GM12878 (cell line): ENCODE measurements around the gene PDSS2.

Experiments
- CHD1 ChIP-seq: IDR thresholded peaks from 2 replicates; pipeline ENCODE4 v1.6.1; 2012; ENCODE audit warnings: low read depth, low read length, improper control_type of control experiment
- ETV6 ChIP-seq, 2 experiments: fragments of 450-650 bp in 1 of 2; IDR thresholded peaks in 1 of 2; conservative IDR thresholded peaks in 1 of 2; 2 replicates each; pipeline ENCODE4 v1.6.1; 2014; ENCODE audit warnings: antibody characterized with exemption in 1 of 2, borderline replicate concordance in 1 of 2, low read depth in 1 of 2, mild to moderate bottlenecking in 1 of 2, moderate library complexity in 1 of 2
- ZNF24 ChIP-seq: fragments of 450-650 bp; IDR thresholded peaks from 2 replicates; pipeline ENCODE4 v1.6.1; 2017; ENCODE audit warnings: antibody characterized with exemption, mild to moderate bottlenecking
- TF ChIP-seq, protein P1 (sequence below), 3 experiments: IDR thresholded peaks in 2 of 3; conservative IDR thresholded peaks in 1 of 3; 2 replicates each; pipeline ENCODE4 v1.5.1; 2011; ENCODE audit warnings: low read depth in 3 of 3, low read length in 3 of 3, mild to moderate bottlenecking in 3 of 3, control low read depth in 2 of 3, moderate library complexity in 2 of 3, inconsistent platforms in 1 of 3, mixed read lengths in 1 of 3; ENCODE audit not compliant: control insufficient read depth in 2 of 3, insufficient read depth in 1 of 3; ENCODE audit errors: extremely low read depth in 1 of 3
- TF ChIP-seq, protein P2 (sequence below): fragments of 450-650 bp; conservative IDR thresholded peaks from 2 replicates; pipeline ENCODE4 v1.6.1; 2017; ENCODE audit warnings: mild to moderate bottlenecking, moderate library complexity

DNA sequence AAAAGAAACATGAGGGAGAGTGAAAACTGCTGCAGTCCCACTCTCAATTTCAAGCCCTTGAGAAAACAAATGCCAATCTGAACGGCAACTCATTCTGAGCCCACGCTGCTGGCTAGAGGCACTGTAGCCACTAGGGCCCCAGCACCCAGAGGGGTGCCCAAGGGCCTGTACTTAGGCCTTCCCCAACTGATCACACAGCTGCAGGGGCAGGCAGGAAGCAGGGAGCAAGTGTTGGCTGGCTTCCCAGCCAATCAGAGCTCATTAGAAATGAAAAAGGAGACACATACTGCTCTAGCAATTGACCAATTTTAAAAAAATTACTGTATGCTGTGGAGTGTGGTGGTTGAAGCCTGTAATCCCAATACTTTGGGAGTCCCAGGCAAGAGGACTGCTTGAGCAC, 340.4 kb downstream of the PDSS2 start:
- TF ChIP-seq ETV6 (conservative IDR thresholded peaks at IDR 0.05 in 1 of 2, IDR thresholded peaks at IDR 0.05 in 1 of 2; ENCODE audit: borderline replicate concordance in 1 of 2, low read depth in 1 of 2): no peak
- TF ChIP-seq, protein P1, sequence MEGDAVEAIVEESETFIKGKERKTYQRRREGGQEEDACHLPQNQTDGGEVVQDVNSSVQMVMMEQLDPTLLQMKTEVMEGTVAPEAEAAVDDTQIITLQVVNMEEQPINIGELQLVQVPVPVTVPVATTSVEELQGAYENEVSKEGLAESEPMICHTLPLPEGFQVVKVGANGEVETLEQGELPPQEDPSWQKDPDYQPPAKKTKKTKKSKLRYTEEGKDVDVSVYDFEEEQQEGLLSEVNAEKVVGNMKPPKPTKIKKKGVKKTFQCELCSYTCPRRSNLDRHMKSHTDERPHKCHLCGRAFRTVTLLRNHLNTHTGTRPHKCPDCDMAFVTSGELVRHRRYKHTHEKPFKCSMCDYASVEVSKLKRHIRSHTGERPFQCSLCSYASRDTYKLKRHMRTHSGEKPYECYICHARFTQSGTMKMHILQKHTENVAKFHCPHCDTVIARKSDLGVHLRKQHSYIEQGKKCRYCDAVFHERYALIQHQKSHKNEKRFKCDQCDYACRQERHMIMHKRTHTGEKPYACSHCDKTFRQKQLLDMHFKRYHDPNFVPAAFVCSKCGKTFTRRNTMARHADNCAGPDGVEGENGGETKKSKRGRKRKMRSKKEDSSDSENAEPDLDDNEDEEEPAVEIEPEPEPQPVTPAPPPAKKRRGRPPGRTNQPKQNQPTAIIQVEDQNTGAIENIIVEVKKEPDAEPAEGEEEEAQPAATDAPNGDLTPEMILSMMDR (IDR thresholded peaks at IDR 0.05 in 2 of 3, conservative IDR thresholded peaks at IDR 0.05 in 1 of 3; ENCODE audit: control insufficient read depth in 2 of 3, extremely low read depth in 1 of 3, insufficient read depth in 1 of 3, low read depth in 3 of 3, low read length in 3 of 3): no peak
- no peak for TF ChIP-seq ZNF24
- TF ChIP-seq, protein P2, sequence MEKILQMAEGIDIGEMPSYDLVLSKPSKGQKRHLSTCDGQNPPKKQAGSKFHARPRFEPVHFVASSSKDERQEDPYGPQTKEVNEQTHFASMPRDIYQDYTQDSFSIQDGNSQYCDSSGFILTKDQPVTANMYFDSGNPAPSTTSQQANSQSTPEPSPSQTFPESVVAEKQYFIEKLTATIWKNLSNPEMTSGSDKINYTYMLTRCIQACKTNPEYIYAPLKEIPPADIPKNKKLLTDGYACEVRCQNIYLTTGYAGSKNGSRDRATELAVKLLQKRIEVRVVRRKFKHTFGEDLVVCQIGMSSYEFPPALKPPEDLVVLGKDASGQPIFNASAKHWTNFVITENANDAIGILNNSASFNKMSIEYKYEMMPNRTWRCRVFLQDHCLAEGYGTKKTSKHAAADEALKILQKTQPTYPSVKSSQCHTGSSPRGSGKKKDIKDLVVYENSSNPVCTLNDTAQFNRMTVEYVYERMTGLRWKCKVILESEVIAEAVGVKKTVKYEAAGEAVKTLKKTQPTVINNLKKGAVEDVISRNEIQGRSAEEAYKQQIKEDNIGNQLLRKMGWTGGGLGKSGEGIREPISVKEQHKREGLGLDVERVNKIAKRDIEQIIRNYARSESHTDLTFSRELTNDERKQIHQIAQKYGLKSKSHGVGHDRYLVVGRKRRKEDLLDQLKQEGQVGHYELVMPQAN: no peak
- TF ChIP-seq CHD1: no peak
